GM18499 (cell line): ENCODE data around the gene PTPRT.

Experiments used
- ATAC-seq: cut with Tn5 transposase; IDR thresholded peaks from one replicate; pipeline ENCODE4 v1.9.1; 2021; ENCODE audit warnings: moderate number of reproducible peaks; ENCODE audit not compliant: insufficient read depth, unreplicated experiment

Gene PTPRT

DNA sequence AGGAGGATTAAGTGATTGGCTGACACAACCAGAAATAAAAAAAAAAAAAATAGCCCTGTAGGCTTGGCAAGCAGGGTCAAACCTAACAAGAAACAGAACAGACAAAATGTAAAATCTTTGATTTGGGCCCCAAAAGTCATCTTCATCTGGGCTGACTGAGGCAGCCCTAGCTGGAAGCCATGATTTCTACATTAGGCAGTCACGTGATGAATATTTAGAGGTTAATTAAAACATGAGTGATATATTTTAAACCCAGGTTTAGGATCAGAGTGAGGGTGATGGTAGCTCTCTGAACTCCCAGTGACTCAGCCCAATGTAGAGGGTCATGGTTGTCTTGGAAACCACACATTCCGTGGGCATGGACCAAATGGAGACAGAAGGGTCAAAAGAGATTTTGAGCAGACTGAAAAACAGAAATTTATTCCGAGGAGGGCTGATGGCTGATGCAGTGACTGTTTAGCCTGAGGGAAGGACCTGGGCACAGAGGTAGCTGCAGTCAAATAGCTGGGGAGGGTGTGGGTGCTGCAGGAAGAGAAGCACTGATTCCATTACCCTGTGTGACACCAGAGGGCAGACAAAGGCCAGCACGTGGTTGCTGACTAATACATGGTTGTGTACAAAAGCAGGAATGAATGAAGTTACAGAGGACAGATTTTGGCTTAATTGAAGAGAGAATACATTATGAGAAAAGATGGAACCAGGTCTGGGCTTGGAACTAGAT is 998.4 kb downstream of the PTPRT start:
- no peak for ATAC-seq

DNA sequence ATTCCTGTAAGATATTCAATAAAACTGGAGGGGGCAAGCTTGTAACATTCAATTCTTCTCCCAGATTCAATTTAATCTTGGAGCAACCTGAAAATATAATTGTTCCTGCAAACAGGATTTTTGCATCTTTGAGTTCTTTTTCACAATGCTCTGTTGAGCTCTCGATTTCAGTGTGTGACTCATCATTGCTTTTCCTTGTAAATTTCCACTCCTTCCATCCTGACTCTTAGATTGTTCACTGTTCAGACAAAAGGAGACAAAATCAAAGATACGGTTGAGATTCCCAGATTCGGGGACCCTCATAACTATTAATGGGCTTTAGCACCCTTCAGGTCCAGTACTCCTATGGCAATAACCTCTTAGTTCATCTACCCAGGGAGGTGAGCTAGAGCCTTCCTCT is 999.6 kb downstream of the PTPRT start:
- no peak for ATAC-seq

DNA sequence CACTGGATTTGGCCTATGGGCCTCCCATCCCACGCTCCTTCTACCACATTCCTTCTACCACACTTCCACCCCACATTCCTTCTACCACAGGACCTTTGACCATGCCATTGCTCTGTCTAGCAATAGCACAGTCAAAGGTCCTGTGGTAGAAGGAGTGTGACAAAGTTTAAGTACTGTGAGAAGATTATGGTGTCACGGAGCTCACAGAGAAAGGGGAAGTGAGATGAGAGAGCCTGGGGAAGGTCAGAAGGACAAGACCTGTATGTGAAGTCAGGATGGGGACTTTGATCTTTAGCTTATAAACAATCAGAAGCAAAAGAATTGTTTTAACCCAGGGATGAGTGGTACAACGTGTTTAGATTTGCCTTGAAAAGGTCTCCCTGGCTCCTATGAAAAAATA is 1003.4 kb downstream of the PTPRT start:
- no peak for ATAC-seq

DNA sequence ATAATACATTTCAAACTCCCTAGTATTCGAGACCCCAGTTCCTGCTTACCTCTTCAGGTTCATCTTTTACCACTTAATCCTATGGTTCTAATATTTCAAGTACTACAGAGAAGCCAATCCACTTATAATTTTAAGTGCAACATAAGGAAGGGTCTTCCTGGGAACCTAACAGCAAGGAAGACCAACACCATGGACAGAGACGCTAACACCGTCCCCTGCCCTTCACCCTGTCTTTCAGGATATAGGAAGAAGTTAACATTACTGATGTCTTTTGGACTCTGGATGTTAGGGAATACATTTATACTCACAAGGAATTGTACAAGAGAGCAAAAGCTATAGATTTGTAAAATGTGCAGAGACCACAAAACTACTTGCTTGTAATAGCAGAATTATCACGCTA is 1006.6 kb downstream of the PTPRT start:
- no peak for ATAC-seq

DNA sequence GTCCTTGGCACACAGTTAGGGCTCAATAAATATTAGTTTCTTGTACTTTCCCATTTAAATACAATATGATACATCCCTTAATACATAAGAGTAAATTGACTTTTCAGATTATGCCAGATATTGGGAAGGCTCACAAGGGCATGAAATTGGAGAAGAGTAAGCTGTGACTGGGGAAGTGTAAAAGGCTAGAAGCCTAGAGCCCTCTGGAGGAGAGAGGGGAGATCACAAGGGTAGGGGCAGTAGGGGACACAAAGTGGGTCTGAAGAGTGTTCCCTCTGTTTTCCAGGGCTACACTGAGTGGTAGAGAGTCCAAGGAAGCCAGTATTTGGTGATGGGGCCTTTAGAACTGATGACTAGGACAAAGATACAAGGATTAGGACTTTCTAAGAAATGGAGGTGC is 1008.6 kb downstream of the PTPRT start:
- no peak for ATAC-seq

DNA sequence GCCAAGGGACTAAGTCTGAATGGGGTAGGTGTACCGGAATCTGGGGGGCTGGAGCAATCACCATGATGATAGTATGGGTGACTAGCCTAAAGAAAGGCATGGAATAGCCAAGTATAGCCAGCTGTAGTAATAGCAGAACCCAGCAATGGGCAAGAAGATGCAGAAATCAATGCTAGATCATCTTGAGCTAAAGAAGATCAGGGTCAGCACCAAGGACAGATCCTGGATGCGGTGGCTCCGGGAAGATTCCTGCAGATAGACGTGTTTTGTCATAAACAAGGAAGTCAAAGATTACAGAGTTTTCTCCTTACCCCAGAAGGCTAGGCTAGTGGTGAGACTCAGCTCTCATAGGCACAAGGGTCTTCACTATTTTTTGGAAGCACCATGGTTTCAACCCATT is 1009.9 kb downstream of the PTPRT start:
- no peak for ATAC-seq

DNA sequence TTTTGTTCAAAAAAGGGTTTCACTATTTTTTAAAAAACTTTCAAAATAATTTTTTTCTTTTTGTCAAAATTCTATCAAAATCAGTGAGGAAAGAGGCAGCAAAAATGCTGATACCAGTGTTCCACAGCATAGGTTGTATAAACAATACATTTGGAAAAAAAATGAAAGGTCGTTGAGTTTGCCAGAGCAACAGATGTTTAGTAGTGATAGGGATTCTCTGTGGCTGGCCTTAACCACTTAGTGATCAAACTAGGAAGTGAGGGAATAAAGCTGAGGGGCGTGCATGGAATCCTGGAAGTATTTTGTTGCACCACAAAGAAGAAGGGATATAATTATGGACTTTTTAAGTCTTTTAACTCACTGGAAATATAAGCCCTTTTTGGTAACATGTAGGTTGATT is 1016.3 kb downstream of the PTPRT start:
- no peak for ATAC-seq

DNA sequence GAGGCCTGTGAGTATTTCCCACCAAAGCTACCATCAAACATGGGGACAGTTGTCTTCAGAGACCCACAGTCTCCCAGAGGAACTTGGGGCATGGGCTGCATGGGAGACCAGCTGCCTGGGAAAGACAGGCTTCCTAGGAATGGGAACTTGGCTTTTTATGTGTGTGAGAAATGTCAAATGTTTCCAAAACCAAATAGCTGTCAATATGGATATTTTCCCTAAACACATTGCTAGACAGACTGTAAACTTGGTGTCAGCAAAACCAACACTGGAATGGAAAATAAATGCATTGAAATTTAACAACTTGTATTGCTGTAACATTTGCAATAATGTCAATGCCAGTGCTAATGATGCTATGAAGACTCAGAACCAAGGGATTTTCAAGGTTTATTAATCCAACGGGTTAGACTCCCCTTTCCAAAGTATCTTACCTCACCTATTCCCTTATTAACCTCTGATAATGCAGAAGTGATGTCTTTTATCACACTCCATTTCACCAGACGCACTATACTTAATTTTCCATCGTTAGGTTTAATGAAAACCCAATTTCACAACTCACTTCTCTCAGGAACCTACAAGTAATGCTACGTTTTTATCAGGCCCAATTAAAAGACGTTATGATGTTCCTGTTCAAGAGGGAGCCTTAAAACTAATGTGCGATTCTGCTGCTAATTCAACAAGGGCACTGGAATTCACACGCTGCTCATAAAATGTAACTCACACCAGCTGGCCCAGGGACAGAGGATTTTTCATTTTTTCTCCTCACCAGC is 1025.4 kb downstream of the PTPRT start:
- ATAC-seq = no peak

DNA sequence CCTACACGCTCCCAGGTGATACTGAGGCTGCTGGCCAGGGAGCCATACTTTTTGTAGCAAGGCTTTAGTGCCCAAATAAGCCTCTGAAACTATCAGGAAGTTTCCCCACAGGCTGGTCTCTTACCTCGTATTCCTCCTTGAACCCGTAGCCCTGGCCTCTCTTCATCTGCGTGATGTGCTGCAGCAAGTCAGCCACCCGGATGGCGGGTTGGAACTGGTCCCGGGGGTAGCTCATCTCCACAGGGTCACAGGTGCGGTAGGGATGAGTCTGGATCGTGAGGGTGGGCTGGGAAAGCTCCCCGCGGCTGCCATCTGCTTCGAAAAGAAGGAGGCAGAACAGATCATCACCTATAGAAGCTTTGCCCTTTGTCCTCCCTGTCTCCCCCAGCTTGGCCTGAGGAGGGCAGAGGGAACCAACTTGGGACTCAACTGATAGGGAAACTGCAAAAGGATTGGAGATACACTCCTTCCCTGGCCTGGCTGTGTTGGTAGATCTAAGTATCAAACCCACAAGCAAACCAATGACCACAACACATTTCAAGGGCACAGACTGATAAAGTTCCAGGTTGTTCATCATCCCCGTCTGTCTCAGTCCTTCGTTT is 1028.4 kb downstream of the PTPRT start:
- ATAC-seq = no peak

DNA sequence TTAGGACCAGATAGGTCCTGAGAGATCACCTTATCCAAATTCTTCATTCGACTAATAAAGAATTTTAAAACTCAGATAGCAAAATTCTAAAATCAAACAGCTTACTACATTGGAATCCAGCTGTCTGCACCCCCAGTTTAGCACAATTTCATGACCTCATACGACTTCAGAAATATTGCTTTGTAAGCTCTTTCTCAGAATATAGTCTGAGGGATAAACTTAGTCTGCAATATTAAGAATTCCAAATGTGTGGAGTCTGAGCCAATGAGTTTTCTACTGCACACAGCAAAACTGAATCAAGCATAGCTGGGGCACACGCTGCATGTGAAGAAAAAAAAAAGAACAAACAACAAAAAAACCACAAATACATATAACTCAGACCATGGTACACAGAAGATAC is 1029.9 kb downstream of the PTPRT start:
- ATAC-seq = no peak

DNA sequence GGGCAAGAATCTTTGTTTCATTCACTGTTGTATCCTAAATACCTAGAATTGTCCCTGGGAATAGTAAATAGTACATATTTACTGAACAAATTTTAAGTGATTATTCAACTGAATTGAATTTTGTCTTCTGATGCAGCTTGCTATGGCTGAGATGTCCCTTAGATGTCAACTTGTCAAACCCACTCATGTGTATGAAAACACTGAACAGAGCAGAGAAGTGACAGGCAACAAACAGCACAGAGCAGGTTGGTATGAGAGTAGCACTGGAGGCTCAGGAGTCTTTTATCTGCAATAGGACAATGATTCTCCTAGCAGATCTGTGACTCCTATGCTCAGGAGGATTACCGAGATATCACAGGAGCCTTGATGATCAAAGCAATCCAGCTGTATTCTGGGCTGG is 1031.4 kb downstream of the PTPRT start:
- ATAC-seq = no peak

DNA sequence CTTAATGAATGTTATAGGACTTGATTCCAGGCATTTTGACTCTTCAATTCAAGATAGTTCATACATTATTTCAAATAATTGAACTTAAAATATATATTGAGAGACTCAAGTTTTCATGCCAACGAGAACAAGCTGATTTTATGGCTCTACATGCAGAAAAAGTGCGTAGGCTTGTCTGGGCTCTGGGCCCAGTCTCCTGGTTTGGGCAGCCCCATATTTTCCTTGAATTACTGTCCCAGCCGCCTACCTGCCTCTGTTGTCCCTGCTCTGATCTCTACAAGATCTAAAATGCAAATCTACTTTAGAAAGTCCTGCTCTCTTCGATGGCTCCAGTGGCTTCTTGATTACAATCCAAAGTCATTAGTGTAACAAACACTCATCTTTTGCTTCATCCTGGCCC is 1034.1 kb downstream of the PTPRT start:
- no peak for ATAC-seq

DNA sequence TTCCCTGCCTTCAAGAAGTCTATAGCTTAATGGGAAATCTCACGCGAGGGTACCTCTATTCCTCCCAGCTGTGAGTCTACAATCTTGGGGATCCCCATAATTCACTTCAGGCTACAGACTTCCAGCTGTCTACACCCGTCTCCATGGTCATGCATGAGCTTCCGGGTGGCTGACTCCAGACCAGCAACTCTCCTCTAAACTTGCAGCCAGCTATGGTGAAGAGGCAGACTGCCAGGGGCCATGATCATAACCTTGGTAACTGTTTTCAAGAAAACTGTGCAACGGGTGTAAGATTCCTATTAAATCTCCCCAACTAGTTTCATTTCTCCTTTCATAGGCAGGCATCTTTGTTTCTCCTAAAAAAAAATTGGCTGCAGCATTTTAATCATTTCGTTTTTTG is 1037.1 kb downstream of the PTPRT start:
- no peak for ATAC-seq

DNA sequence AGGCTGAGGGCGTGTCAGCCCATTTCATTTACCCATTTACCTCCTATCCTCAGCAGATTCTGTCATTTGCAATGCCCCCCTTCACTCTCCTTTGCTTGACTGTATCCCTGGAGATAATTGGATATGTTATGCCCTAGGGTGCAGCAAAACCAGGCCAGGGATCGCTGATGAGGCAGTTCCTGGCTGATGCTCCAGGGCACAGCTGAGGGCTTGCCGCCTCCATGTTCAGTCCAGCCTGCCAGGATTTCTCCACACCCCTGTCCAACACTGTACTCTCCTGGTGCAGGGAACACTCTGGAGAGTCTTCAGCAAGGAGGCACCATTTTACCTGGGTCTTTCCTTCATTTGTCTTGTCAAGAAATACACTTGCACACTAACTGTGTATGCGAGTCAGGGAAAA is 1039.5 kb downstream of the PTPRT start:
- no peak for ATAC-seq

DNA sequence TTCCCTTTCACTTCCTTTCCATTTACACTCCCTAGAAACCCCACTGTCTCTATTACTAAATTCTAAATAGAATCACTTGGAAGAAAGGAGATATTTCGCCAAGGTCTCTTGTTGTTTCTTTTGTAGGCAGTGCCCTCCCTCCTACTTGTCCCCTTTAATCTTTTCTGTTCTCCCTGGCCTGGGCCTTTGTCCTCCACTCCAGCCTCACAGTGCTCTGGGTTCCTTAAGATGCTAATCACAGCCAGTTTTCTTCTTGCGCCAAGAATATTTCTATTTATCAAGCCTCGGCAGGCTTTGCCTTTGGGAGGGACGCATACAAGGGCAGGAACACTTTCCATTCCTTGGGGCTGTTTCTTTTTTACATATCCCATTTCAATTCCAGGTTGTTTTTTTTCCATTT is 1051.0 kb downstream of the PTPRT start:
- no peak for ATAC-seq

DNA sequence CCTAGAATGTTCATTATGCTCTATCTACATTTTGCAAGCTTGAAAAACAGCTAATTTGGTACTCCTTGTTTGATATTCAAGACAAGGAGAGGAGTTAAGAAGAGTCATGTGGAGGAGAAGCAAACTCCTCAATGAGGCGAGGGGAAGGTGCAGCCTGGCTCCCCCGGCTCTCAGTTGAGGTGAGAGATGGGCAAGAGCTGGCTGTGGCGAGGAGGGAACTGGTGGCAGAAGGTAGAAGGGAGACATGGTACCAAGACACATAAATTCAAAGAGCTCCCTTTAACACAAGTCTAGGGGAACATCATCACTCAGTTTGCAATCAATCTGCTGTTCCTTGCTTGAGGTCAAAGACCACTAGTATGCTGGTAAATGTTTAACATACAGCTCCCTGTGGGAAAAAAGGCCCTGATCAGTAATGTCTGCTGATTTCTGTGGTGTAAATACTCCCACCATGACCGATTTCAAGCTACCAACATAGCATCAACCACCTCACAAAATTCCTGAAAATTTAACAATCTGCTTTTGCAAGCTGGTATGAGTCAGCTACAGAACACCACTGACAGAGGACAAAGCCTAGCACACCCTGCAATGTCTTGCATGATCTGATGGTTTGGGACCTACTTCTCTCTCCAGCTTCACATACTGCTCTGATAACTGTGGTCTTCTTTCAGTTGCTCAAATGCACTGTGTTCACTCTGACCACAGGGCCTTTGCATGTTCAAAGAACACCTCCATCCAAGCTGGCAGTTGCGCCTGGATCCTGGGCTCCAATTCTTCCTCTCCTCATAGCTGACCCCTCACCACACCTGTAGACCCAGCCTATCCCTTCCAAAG is 1055.2 kb downstream of the PTPRT start:
- no peak for ATAC-seq

DNA sequence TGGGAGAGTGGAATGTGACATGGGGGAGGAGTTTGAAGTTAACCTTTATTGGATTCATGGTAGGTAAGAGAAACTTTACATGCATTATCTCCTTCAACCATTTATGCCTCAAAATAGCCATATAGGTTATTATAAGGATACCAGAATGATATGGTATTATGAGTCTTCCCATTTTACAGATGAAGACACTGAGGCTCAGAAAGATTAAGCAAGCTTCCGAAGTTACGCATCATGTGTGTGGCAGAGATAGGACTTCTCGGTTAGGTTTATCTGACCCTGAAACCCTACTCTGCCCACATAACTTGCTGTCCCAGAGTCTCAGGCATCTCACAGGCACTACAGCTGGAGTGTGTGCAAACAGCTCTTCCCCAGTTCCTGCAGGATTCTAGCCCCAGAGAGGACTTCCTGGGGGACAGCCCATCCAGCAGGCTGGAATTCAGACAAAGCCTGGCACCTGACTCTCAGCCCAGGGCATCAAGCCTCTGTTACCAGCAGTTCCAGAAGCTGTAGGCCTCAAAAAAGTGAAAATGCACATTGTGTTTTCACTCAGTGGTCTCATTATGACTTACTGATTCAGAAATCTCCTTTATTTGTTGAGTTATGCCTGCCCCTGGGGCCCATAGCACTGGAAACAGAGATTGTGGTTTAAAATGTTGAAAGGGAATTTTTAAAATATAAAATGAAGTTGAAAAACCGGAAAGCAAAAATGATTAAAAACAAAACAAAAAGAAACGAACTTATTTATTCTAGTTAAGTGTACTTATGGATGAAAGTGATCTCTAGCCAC is 1058.7 kb downstream of the PTPRT start:
- ATAC-seq = no peak

DNA sequence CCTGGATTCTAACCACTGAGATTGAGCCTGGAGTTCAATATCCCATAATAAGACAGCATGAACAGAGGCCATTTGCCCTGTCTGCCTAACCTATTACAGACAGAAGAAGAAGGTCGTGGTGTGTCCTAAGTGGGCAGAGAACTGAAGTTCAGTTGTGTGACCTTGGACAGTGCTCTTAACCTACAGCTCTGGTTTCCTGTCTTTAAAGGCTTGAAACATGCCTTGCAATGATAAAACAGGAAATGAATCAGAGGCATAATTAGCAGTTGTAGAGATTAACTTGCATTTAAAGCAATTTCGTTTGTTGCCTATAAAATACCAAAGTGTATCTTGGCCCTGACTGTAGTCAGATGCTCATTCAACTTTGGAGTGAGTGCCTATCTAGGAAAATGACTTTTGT is 1064.3 kb downstream of the PTPRT start:
- no peak for ATAC-seq

DNA sequence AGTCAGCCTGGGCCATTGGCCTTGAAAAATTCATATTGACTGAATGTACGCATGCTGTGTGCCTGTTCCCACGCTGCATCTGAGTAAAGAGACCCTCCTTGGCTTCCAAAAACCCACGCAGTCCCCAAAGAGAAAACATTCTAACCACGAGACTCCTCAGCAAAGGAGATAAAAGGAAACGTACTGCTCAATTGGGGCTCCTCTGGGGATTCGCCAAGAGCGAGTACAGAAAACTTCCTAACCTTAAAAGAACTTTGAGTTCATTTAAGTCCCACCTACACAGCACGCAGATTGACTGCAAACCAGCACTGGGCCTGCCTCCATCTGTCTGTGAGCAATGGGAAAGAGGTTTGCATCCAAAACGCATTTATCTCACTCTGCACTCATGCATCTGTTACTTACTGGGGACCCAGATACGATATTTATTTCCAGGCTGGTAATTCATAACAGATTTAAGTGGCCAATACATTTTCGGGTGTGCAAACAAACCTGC is 1065.7 kb downstream of the PTPRT start:
- no peak for ATAC-seq
